ENCODE results near the gene SLC7A6OS.

SLC7A6OS gene

GRCh38 chr16:68347605-68348004 is 36.9 kb upstream of the SLC7A6OS start:
- no peaks in the 10 kb centered on the region for H3K9me3 ChIP-seq (ENCODE audit: severe bottlenecking)
- H3K27ac ChIP-seq, result no peak overlapping the region
- no peaks in the 10 kb centered on the region for H3K27me3 ChIP-seq (ENCODE audit: insufficient read depth, low read depth, severe bottlenecking)
- no peak for DNase-seq
- no peak overlapping the region for H3K4me3 ChIP-seq (ENCODE audit: low read depth, low read length)
- peaks cover 61% of the 10 kb centered on the region for H3K36me3 ChIP-seq
- TF ChIP-seq, protein P1, sequence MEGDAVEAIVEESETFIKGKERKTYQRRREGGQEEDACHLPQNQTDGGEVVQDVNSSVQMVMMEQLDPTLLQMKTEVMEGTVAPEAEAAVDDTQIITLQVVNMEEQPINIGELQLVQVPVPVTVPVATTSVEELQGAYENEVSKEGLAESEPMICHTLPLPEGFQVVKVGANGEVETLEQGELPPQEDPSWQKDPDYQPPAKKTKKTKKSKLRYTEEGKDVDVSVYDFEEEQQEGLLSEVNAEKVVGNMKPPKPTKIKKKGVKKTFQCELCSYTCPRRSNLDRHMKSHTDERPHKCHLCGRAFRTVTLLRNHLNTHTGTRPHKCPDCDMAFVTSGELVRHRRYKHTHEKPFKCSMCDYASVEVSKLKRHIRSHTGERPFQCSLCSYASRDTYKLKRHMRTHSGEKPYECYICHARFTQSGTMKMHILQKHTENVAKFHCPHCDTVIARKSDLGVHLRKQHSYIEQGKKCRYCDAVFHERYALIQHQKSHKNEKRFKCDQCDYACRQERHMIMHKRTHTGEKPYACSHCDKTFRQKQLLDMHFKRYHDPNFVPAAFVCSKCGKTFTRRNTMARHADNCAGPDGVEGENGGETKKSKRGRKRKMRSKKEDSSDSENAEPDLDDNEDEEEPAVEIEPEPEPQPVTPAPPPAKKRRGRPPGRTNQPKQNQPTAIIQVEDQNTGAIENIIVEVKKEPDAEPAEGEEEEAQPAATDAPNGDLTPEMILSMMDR (IDR thresholded peaks at IDR 0.05; ENCODE audit: low read depth, low read length), result no peak

DNA sequence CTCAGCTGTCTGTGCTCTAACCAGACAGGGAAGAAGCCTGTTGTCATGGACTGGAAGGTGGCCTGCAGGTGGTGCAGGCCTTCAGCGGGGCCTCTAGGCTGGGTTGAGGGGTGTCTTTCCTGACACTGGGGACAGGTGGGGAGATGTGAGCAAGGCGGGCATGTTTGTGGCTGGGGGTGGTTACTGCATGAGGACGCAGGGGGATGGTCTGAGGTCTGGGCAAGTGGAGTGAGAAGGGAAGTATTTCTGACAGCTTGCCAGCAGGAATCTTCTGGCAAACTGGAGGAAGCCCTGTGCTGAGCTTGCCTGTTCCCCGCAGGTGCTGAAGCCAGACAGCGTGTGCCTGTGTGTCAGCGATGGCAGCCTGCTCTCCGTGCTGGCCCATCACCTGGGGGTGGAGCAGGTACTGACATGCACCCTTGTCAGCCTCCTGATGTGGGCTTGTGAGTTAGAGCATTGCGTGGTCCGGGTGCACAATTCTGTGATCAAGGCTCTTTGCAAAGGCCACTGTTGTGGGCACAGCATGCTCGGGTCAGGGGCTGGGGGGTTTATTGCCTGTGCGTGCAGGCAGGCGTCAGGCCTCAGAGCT is 36.2 kb upstream of the SLC7A6OS start:
- no peak overlapping the region for H3K4me3 ChIP-seq (ENCODE audit: low read depth, low read length)
- no peaks in the 10 kb centered on the region for H3K27me3 ChIP-seq (ENCODE audit: insufficient read depth, low read depth, severe bottlenecking)

GRCh38 chr16:68345958-68346635 is 35.4 kb upstream of the SLC7A6OS start:
- Histone ChIP-seq H3K4me3 (ENCODE audit: low read depth, low read length) (no peak overlapping the region), H3K27ac (no peak overlapping the region), H3K36me3 (peaks cover 66% of the 10 kb centered on the region), H3K27me3 (ENCODE audit: insufficient read depth, low read depth, severe bottlenecking) (no peaks in the 10 kb centered on the region), H3K9me3 (ENCODE audit: severe bottlenecking) (no peaks in the 10 kb centered on the region)
- DNase-seq, result no peak
- TF ChIP-seq, protein P1 (IDR thresholded peaks at IDR 0.05; ENCODE audit: low read depth, low read length), result no peak

More for the DNA sequence above, 36.2 kb upstream of the SLC7A6OS start:
- no peak overlapping the region for H3K27ac ChIP-seq
- no peaks in the 10 kb centered on the region for H3K9me3 ChIP-seq (ENCODE audit: severe bottlenecking)
- peaks cover 61% of the 10 kb centered on the region for H3K36me3 ChIP-seq
- TF ChIP-seq, protein P1 (IDR thresholded peaks at IDR 0.05; ENCODE audit: low read depth, low read length), result no peak
- no peak for DNase-seq

GRCh38 chr16:68345351-68345810 is 34.6 kb upstream of the SLC7A6OS start:
- no peak for DNase-seq
- Histone ChIP-seq H3K36me3 (peaks cover 73% of the 10 kb centered on the region), H3K4me3 (ENCODE audit: low read depth, low read length) (no peak overlapping the region), H3K27ac (no peak overlapping the region), H3K9me3 (ENCODE audit: severe bottlenecking) (no peaks in the 10 kb centered on the region), H3K27me3 (ENCODE audit: insufficient read depth, low read depth, severe bottlenecking) (no peaks in the 10 kb centered on the region)
- TF ChIP-seq, protein P1 (IDR thresholded peaks at IDR 0.05; ENCODE audit: low read depth, low read length), result no peak

DNA sequence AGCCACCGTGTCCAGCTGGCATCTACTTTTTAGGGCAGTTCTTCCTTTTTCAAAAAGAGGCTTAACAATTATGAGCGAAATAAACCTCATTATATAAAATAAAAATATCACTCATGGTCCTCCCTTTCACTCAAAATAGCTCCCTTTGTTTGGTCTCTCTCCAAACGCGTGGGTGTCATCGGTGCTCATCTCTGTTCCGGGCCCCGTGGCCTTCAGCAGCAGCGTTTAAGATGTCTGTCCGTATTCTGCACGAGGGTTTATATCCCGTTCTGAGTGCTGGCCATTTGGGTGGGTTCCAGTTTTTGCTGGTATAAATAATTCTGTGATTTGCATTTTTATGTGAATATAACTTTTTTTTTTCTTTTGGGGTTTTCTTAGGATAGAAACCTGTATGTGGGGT is 33.5 kb upstream of the SLC7A6OS start:
- TF ChIP-seq, protein P1 (IDR thresholded peaks at IDR 0.05; ENCODE audit: low read depth, low read length), result no peak
- Histone ChIP-seq H3K27ac (no peak overlapping the region), H3K4me3 (ENCODE audit: low read depth, low read length) (no peak overlapping the region), H3K36me3 (peaks cover 76% of the 10 kb centered on the region), H3K27me3 (ENCODE audit: insufficient read depth, low read depth, severe bottlenecking) (no peaks in the 10 kb centered on the region), H3K9me3 (ENCODE audit: severe bottlenecking) (no peaks in the 10 kb centered on the region)
- no peak for DNase-seq
